Measurements from ENCODE around the gene TMEM183A. TPM values are rescaled to one million over a fixed set of nuclear protein-coding genes. Genes with fewer than 3 reads are reported as not detected.

Gene TMEM183A
- total RNA-seq, 1 experiment from 2014 or later = 64.7 TPM

- Histone ChIP-seq H3K9me2 (ENCODE audit: insufficient read depth) (no peaks in the 10 kb centered on the region), H3K4me1 (ENCODE audit: control insufficient read depth in 1 of 2, insufficient read depth in 2 of 2, low read length in 2 of 2) (no peaks in the 10 kb centered on the region), H3K4me3 (replicated peaks in 1 of 2; ENCODE audit: low read depth in 1 of 2, low read length in 2 of 2) (no peak overlapping the region), H3K4me2 (ENCODE audit: low read length) (no peak overlapping the region), H3K27ac (ENCODE audit: low read depth, low read length) (no peak overlapping the region), H4K20me1 (ENCODE audit: insufficient read depth) (no peaks in the 10 kb centered on the region), H3K27me3 (ENCODE audit: insufficient read depth, low read length) (peaks cover 13% of the 10 kb centered on the region), H3K36me3 (ENCODE audit: control insufficient read depth in 1 of 2, insufficient read depth in 2 of 2, low read length in 2 of 2) (no peaks in the 10 kb centered on the region), H3K79me2 (ENCODE audit: insufficient read depth, low read length) (no peaks in the 10 kb centered on the region), H3K9me3 (ENCODE audit: control insufficient read depth in 1 of 2, insufficient read depth in 1 of 2, low read depth in 1 of 2, low read length in 2 of 2) (no peaks in the 10 kb centered on the region), H2AFZ (ENCODE audit: low read depth, low read length, poor library complexity, severe bottlenecking) (no peak overlapping the region), H3K9ac (ENCODE audit: low read length) (no peak overlapping the region)
- intact Hi-C loops (cut with micrococcal nuclease) = no loop called here
- ChIA-PET CTCF (no interaction called here), RAD21 (ENCODE audit: low non-redundant PET in 1 of 2, low total read pairs in 2 of 2, uncharacterized antibody in 2 of 2, unreplicated experiment in 2 of 2) (no interaction called here), POLR2A (no interaction called here)
- DNase-seq (ENCODE audit: low read depth, low spot score) (no peak), ATAC-seq (no peak)
- BruUV-seq (replicated peaks) = no TSS peak
- TF ChIP-seq, protein P1, sequence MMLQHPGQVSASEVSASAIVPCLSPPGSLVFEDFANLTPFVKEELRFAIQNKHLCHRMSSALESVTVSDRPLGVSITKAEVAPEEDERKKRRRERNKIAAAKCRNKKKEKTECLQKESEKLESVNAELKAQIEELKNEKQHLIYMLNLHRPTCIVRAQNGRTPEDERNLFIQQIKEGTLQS (IDR thresholded peaks at IDR 0.05) = no peak
- TF ChIP-seq EZH2phosphoT487 (IDR thresholded peaks at IDR 0.05; ENCODE audit: borderline replicate concordance) (no peak), CBX3 (IDR thresholded peaks at IDR 0.05; ENCODE audit: low read depth) (no peak), ELF1 (IDR thresholded peaks at IDR 0.05; ENCODE audit: borderline replicate concordance, low read depth) (no peak), SP1 (IDR thresholded peaks at IDR 0.05; ENCODE audit: low read depth) (no peak), POLR2AphosphoS5 (IDR thresholded peaks at IDR 0.05; ENCODE audit: low read depth, low read length) (no peak), REST (IDR thresholded peaks at IDR 0.05; ENCODE audit: low read depth) (no peak), ZNF274 (IDR thresholded peaks at IDR 0.05; ENCODE audit: low read depth, low read length) (no peak), JUND (IDR thresholded peaks at IDR 0.05) (no peak), CEBPB (IDR thresholded peaks at IDR 0.05; ENCODE audit: low read depth) (no peak), YY1 (IDR thresholded peaks at IDR 0.05; ENCODE audit: extremely low read depth, insufficient replicate concordance, low read depth, low read length) (no peak)
These were observed 32.3 kb upstream of the TMEM183A start for GRCh38 chr1:202974856-202975255.
